ENCODE data around the gene TMF1. TPM values are rescaled to one million over a fixed set of nuclear protein-coding genes. Genes with fewer than 3 reads are reported as not detected.

Gene TMF1
- total RNA-seq, 1 experiment from 2014 or later: 14.2 TPM

DNA sequence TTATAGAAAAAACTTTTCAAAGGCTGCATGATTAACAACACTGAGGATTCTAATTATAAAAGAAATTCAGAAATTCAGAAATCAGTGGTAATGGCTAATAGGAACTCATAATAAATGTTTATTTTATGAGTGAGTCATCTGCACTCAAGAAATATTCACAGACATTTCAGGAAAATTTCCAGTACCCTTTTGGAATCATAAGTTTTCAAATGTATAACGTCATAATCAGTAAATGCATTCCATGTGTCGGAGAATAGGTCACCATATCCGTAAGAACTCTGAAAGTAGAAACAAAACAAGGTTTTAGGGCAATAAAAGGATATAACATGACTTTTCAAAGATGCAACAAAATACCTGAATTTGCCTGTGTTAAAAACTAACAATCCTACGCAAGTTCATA lies 63.4 kb downstream of the TMF1 start:
- no peaks in the 10 kb centered on the region for H3K4me1 ChIP-seq (ENCODE audit: insufficient read depth, low read length, poor library complexity, severe bottlenecking)
- POLR2A ChIA-PET (ENCODE audit: low non-redundant PET): no interaction called here
- H3K9me3 ChIP-seq (ENCODE audit: low read depth, low read length, poor library complexity, severe bottlenecking): no peaks in the 10 kb centered on the region
- no peaks in the 10 kb centered on the region for H3K27me3 ChIP-seq (replicated peaks; ENCODE audit: insufficient read depth, low read depth, low read length, poor library complexity)
- intact Hi-C loops (cut with micrococcal nuclease; ENCODE audit: unreplicated experiment): no loop called here
- H3K4me3 ChIP-seq (ENCODE audit: low read depth, low read length, poor library complexity, severe bottlenecking): no peak overlapping the region
- BruUV-seq (replicated peaks): no TSS peak
- H3K27ac ChIP-seq (ENCODE audit: low read depth, low read length, poor library complexity, severe bottlenecking): no peak overlapping the region
- CTCF ChIA-PET: no interaction called here
- TF ChIP-seq EZH2 (IDR thresholded peaks at IDR 0.05; ENCODE audit: borderline replicate concordance, low read depth, low read length, poor library complexity, severe bottlenecking) (no peak), CTCF (conservative IDR thresholded peaks at IDR 0.05; ENCODE audit: low read depth, low read length) (no peak)
- no peak for DNase-seq (ENCODE audit: low spot score)
- no peaks in the 10 kb centered on the region for H3K36me3 ChIP-seq (ENCODE audit: insufficient read depth, low read length, poor library complexity, severe bottlenecking)

DNA sequence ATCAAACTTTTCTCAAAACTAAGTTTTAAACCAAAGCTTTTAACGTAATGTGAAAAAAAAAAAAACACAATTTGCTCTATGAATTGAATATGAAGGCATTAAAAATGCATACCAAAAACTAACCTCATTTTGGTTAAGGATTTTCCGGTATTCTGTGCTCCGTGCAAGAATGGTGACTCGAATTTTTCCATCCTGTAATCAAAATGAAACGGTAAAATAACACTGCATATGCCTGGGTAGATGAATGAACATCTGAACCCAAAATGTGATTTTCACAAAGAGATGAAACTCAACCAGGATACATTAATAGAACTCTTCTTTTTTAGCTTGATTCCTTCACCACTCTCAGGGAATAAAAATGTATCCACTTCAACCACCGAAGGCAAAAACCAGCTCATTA lies 64.8 kb downstream of the TMF1 start:
- Histone ChIP-seq H3K27ac (ENCODE audit: low read depth, low read length, poor library complexity, severe bottlenecking) (no peak overlapping the region), H3K36me3 (ENCODE audit: insufficient read depth, low read length, poor library complexity, severe bottlenecking) (no peaks in the 10 kb centered on the region), H3K27me3 (replicated peaks; ENCODE audit: insufficient read depth, low read depth, low read length, poor library complexity) (no peaks in the 10 kb centered on the region), H3K4me1 (ENCODE audit: insufficient read depth, low read length, poor library complexity, severe bottlenecking) (no peaks in the 10 kb centered on the region), H3K4me3 (ENCODE audit: low read depth, low read length, poor library complexity, severe bottlenecking) (no peak overlapping the region), H3K9me3 (ENCODE audit: low read depth, low read length, poor library complexity, severe bottlenecking) (no peaks in the 10 kb centered on the region)
- ChIA-PET POLR2A (ENCODE audit: low non-redundant PET) (no interaction called here), CTCF (no interaction called here)
- BruUV-seq (replicated peaks): no TSS peak
- TF ChIP-seq CTCF (conservative IDR thresholded peaks at IDR 0.05; ENCODE audit: low read depth, low read length): no peak
- TF ChIP-seq EZH2 (IDR thresholded peaks at IDR 0.05; ENCODE audit: borderline replicate concordance, low read depth, low read length, poor library complexity, severe bottlenecking): no peak
- intact Hi-C loops (cut with micrococcal nuclease; ENCODE audit: unreplicated experiment): no loop called here
- no peak for DNase-seq (ENCODE audit: low spot score)

DNA sequence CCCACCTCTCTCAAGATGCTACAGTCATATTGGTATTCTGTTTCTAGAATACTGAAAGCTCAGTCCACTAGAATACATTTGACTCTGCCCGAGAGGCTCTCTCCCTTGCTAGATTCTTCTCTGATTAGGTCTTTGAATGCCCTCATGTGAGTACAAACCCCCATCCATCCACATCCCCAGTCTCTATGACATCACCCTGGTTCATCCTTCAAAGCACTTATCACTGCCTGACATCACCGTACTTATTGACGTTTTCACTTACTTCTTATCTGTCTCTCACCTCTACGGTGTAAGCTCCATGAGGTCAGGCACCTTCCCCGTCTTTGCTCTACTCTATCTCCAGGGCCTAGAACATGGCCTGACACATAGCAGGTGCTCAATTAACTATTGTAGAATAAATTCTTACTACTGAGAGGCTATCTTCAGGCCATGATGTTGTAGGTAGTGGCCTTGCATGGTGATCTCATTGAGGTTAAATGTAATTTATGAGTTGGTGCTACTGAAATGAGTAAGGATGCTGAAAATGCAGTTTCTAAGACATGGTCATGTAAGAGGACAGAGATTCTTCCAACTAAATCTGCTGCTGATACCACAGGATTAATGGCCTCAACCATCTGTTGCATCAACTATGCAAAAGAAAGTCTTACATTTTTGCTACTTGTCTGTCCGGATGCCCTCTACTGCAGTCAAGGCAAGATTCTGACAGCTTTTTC lies 65.5 kb downstream of the TMF1 start:
- CTCF ChIA-PET: no interaction called here
- no peaks in the 10 kb centered on the region for H3K36me3 ChIP-seq (ENCODE audit: insufficient read depth, low read length, poor library complexity, severe bottlenecking)
- no peak for DNase-seq (ENCODE audit: low spot score)

More for the DNA sequence above, 65.5 kb downstream of the TMF1 start:
- no TSS peak for BruUV-seq (replicated peaks)
- TF ChIP-seq CTCF (conservative IDR thresholded peaks at IDR 0.05; ENCODE audit: low read depth, low read length) (no peak), EZH2 (IDR thresholded peaks at IDR 0.05; ENCODE audit: borderline replicate concordance, low read depth, low read length, poor library complexity, severe bottlenecking) (no peak)
- POLR2A ChIA-PET (ENCODE audit: low non-redundant PET): no interaction called here
- H3K4me3 ChIP-seq (ENCODE audit: low read depth, low read length, poor library complexity, severe bottlenecking): no peak overlapping the region
- H3K27ac ChIP-seq (ENCODE audit: low read depth, low read length, poor library complexity, severe bottlenecking): no peak overlapping the region
- intact Hi-C loops (cut with micrococcal nuclease; ENCODE audit: unreplicated experiment): no loop called here
- no peaks in the 10 kb centered on the region for H3K9me3 ChIP-seq (ENCODE audit: low read depth, low read length, poor library complexity, severe bottlenecking)
- H3K27me3 ChIP-seq (replicated peaks; ENCODE audit: insufficient read depth, low read depth, low read length, poor library complexity): no peaks in the 10 kb centered on the region
- no peaks in the 10 kb centered on the region for H3K4me1 ChIP-seq (ENCODE audit: insufficient read depth, low read length, poor library complexity, severe bottlenecking)

Measured in A673 (cell line).